C4-2B (cell line): ENCODE data around the gene GPBAR1.
A peak's percentile ranks its signal among the peaks of the same experiment; 100 is the strongest.

Experiments used
- H3K27ac ChIP-seq: fragments of 450-650 bp; 2 replicates; pipeline ENCODE4 v1.5.1; 2017
- ZFX ChIP-seq: fragments of 450-650 bp; IDR thresholded peaks from 2 replicates; pipeline ENCODE4 v1.6.1; 2017
- TF ChIP-seq, protein P1 (sequence below): fragments of 450-650 bp; conservative IDR thresholded peaks from 2 replicates; pipeline ENCODE4 v1.5.1; 2017; ENCODE audit warnings: mild to moderate bottlenecking

The GPBAR1 gene

DNA sequence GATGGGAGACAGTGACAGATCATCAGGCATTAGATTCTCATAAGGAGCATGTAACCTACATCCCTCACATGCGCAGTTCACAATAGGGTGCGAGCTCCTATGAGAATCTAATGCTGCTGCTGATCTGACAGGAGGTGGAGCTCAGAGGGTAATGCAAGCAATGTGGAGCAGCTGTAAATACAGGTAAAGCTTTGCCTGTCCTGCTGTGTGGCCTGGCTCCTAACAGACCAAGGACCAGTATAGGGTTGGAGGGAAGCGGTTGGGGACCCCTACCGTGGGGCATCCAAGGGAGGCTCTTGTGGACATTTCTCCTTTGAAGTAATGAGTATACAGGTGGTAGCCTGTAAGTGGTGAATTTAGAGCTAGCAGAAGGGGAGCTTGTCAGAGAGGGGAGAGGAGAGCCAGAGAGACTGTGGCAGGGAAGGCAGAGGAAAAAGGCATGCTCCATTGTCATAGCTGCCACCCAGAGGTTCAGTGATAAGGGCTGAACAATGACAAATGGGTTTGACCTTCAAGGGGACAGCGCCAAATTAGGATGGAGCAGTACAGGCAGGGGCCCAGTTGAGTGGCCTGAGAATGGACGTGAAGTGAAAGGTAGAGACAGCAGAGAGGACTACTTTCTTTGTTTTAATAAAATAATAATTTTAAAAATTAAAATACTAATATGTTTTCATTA, 46.7 kb downstream of the GPBAR1 start:
- TF ChIP-seq ZFX: no peak
- TF ChIP-seq, protein P1, sequence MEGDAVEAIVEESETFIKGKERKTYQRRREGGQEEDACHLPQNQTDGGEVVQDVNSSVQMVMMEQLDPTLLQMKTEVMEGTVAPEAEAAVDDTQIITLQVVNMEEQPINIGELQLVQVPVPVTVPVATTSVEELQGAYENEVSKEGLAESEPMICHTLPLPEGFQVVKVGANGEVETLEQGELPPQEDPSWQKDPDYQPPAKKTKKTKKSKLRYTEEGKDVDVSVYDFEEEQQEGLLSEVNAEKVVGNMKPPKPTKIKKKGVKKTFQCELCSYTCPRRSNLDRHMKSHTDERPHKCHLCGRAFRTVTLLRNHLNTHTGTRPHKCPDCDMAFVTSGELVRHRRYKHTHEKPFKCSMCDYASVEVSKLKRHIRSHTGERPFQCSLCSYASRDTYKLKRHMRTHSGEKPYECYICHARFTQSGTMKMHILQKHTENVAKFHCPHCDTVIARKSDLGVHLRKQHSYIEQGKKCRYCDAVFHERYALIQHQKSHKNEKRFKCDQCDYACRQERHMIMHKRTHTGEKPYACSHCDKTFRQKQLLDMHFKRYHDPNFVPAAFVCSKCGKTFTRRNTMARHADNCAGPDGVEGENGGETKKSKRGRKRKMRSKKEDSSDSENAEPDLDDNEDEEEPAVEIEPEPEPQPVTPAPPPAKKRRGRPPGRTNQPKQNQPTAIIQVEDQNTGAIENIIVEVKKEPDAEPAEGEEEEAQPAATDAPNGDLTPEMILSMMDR: no peak
- H3K27ac ChIP-seq: no peak overlapping the region

DNA sequence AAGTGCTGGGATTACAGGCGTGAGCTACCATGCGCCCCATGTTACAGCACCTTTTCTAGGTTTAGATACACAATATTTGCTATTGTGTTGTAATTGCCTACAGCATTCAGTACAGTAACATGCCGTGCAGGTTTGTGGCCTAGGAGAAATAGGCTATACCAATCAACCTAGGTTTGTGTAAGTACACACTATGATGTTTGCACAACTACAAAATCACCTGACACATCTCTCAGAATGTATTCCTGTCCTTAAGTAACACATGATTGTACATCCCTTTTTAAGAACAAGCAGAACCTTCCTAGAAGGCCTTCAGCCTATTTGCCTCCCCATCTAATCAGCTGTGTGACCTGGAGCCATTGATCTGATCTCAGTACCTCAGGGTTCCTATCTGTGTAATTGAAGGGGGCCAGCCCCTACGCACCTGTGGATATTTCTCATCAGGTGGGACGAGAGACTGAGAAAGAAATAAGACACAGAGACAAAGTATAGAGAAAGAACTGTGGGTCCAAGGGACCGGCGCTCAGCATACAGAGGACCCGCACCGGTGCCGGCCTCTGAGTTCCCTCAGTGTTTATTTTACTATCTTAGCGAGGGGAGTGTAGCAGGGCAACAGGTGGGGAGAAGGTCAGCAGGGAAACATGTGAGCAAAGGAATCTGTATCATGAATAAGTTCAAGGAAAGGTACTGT, 50.2 kb downstream of the GPBAR1 start:
- peak overlapping the region; percentile 88 for H3K27ac ChIP-seq
- TF ChIP-seq, protein P1: no peak
- no peak for TF ChIP-seq ZFX

DNA sequence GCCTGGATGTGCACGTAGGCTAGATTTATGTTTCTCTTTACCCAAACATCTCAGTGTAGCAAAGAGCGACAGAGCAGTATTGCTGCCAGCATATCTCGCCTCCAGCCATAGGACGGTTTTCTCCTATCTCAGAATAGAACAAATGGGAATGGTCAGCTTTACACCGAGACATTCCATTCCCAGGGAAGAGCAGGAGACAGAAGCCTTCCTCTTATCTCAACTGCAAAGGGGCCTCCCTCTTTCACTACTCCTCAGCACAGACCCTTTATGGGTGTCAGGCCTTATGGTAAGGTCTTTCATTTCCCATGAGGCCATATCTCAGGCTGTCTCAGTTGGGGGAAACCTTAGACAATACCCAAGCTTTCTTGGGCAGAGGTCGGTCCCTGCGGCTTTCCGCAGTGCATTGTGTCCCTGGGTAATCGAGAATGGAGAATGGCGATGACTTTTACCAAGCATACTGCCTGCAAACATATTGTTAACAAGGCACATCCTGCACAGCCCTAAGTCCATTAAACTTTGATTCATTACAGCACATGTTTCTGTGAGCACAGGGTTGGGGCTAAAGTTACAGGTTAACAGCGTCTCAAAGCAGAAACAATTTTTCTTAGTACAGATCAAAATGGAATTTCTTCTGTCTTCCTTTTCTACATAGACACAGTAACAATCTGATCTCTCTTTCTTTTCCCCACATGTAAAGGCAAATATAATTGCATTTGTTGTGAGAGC, 50.9 kb downstream of the GPBAR1 start:
- peak overlapping the region; percentile 88 for H3K27ac ChIP-seq

DNA sequence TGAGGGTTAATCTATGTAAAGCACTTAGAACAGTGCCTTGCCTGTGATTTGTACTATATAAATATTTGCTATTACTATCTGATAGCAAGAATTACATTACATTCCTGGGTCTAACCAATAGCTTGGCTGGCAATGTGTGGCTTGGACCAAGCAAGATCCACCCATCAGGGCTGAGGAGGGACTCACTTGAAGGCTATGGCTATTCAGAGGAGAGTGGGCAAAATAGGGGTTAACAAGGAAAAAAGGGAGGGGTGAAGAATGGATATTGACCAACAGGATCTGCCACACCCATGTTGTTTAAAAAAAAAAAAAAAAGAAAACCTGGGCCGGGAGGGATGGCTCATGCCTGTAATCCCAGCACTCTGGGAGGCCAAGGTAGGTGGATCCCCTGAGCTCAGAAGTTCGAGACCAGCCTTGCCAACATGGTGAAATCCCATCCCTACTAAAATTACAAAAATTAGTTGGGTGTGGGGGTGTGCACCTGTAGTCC, 51.5 kb downstream of the GPBAR1 start:
- H3K27ac ChIP-seq: peak overlapping the region; percentile 88
- TF ChIP-seq, protein P1: no peak
- no peak for TF ChIP-seq ZFX

DNA sequence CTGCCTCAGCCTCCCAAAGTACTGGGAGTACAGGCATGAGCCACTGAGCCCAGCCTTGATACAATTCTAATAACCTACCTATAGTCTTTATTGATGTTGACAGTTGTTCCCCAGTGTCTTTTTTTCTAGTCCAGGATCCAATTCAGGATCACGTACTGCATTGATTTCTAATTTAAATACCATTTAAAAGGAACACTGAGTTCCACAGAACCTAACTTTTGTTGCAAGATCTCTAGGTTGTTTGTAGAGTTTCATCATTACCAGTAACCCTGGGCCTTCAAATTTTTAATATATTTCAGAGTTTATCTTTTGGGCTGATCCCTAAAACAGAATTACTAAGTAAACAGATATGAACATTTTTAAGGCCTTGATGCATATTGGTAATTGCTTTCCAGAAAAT, 52.5 kb downstream of the GPBAR1 start:
- TF ChIP-seq, protein P1: no peak
- no peak for TF ChIP-seq ZFX
- H3K27ac ChIP-seq: peak overlapping the region; percentile 88
